Measurements from ENCODE around the gene ANKRD40. TPM values are rescaled to one million over a fixed set of nuclear protein-coding genes. Genes with fewer than 3 reads are reported as not detected.

Gene ANKRD40
- total and polyA plus RNA-seq, 2 donors (not counting 3 experiments of a cell fraction or from before 2014, with no cell fraction given), result 24.5 to 56.0 TPM

GRCh38 chr17:50675190-50675589 is 32.5 kb downstream of the ANKRD40 start:
- no peaks in the 10 kb centered on the region for H3K27me3 ChIP-seq (ENCODE audit: control insufficient read depth in 2 of 2, insufficient read depth in 2 of 2, low read length in 2 of 2)
- H3K27ac ChIP-seq (ENCODE audit: insufficient read depth, low read depth, low read length), result no peak overlapping the region
- no peak for FAIRE-seq
- no peaks in the 10 kb centered on the region for H4K20me1 ChIP-seq (replicated peaks; ENCODE audit: control insufficient read depth, extremely low read depth, insufficient read depth, low read length)
- CTCF ChIA-PET, result interaction anchor here (1.1 kb wide), 1 partner anchor 47 kb away, joined by 4 read pairs; no protein-coding TSS in a partner anchor
- dilution Hi-C loops (cut with MboI; ENCODE audit: extremely low pct_ligation_motif_present, low sequenced_read_pairs) (no loop called here), intact Hi-C loops (cut with micrococcal nuclease) (no loop called here)
- no peaks in the 10 kb centered on the region for H3K4me1 ChIP-seq (ENCODE audit: control insufficient read depth, extremely low read depth, insufficient read depth, low read length)
- no peaks in the 10 kb centered on the region for H3K79me2 ChIP-seq (ENCODE audit: control insufficient read depth, insufficient read depth, low read length)
- no peaks in the 10 kb centered on the region for H3K9me3 ChIP-seq (replicated peaks; ENCODE audit: control insufficient read depth, insufficient read depth, low read length)
- no peaks in the 10 kb centered on the region for H3K9me1 ChIP-seq (replicated peaks; ENCODE audit: control insufficient read depth, extremely low read depth, insufficient read depth, low read length)
- BruUV-seq (replicated peaks), result no TSS peak
- no peaks in the 10 kb centered on the region for H3K36me3 ChIP-seq (ENCODE audit: control insufficient read depth in 2 of 2, extremely low read depth in 1 of 2, insufficient read depth in 2 of 2, low read length in 2 of 2)
- no peak overlapping the region for H2AFZ ChIP-seq (ENCODE audit: low read depth, low read length)
- TF ChIP-seq MAX (IDR thresholded peaks at IDR 0.05; ENCODE audit: insufficient read depth, insufficient read length) (no peak), FOS (IDR thresholded peaks at IDR 0.05; ENCODE audit: borderline replicate concordance, insufficient read depth, low read length) (no peak), JUN (IDR thresholded peaks at IDR 0.05; ENCODE audit: borderline replicate concordance, insufficient read depth, insufficient read length, low read depth) (no peak), EZH2 (IDR thresholded peaks at IDR 0.05; ENCODE audit: borderline replicate concordance, low read depth, low read length, severe bottlenecking) (no peak), POLR2AphosphoS5 (IDR thresholded peaks at IDR 0.05; ENCODE audit: insufficient read depth, low read depth, low read length) (no peak), POLR2A (IDR thresholded peaks at IDR 0.05; ENCODE audit: low read depth, low read length) (no peak), MYC (IDR thresholded peaks at IDR 0.05; ENCODE audit: low read depth, low read length) (no peak), GATA2 (IDR thresholded peaks at IDR 0.05; ENCODE audit: insufficient read depth, insufficient read length, low read depth, low read length) (no peak), CTCF (IDR thresholded peaks at IDR 0.05; ENCODE audit: extremely low read depth in 1 of 2, insufficient read depth in 1 of 2, low read depth in 1 of 2, low read length in 2 of 2) (no peak)
- H3K4me2 ChIP-seq (ENCODE audit: insufficient read depth, low read length), result no peak overlapping the region
- H3K9ac ChIP-seq (replicated peaks; ENCODE audit: extremely low read depth, insufficient read depth, low read length), result no peak overlapping the region
- no peak for DNase-seq (ENCODE audit: low read depth, low spot score)
- H3K4me3 ChIP-seq (replicated peaks in 1 of 3; ENCODE audit: insufficient read depth in 1 of 3, low read depth in 1 of 3, low read length in 3 of 3), result no peak overlapping the region
- POLR2A ChIA-PET, result interaction anchor here (0.5 kb wide), 1 partner anchor 52 kb away, joined by 8 read pairs; no protein-coding TSS in a partner anchor
